Mucosa of descending colon (tissue), 3 donors: ENCODE results near the gene INPP5A. TPM values are rescaled to one million over a fixed set of nuclear protein-coding genes. Genes with fewer than 3 reads are reported as not detected.

Source experiments
- ATAC-seq: fragments of 200-7000 bp; cut with Tn5 transposase; one replicate; pipeline ENCODE4 v1.9.1; 2020; ENCODE audit warnings: mild to moderate bottlenecking, moderate library complexity
- DNase-seq, 3 donors: peaks; one replicate each; pipeline ENCODE4 v3.0.0-alpha.2; 2020
- H3K36me3 ChIP-seq: fragments of 200-600 bp; one replicate; pipeline ENCODE4 v1.8.0; 2021; ENCODE audit warnings: low read depth, mild to moderate bottlenecking
- H3K4me1 ChIP-seq: fragments of 200-600 bp; one replicate; pipeline ENCODE4 v1.8.0; 2021; ENCODE audit warnings: low read depth, mild to moderate bottlenecking
- H3K4me3 ChIP-seq: fragments of 200-600 bp; one replicate; pipeline ENCODE4 v1.8.0; 2021; ENCODE audit warnings: mild to moderate bottlenecking
- H3K9me3 ChIP-seq: fragments of 200-600 bp; one replicate; pipeline ENCODE4 v1.8.0; 2021; ENCODE audit warnings: mild to moderate bottlenecking
- intact Hi-C, 2 donors: fragments of 100-400 bp; cut with DNase I in 1 of 2; cut with micrococcal nuclease in 1 of 2; formaldehyde crosslinking; loops; one replicate each; pipeline versions ENCODE4 v1.11.0 to v1.11.1; 2022; cut with DNase I, micrococcal nuclease
- total RNA-seq, 3 donors: library from RNA; stranded (reverse); fragmentation: NEBNext Ultra II Directional in 2 of 3; extraction: Animal tissue kit (Norgen Biotek cat#: 25700) in 2 of 3; gene quantifications; one replicate each; pipeline versions ENCODE4 v1.2.1 to v1.2.4, GENCODE V29; 2021 to 2023
- TF ChIP-seq, protein P1 (sequence below): fragments of 200-600 bp; IDR thresholded peaks from one replicate; pipeline ENCODE4 v1.8.0; 2022; ENCODE audit warnings: antibody characterized with exemption, mild to moderate bottlenecking
- donor health status: DM: no; HTN: no; CAD: no; lungs with moderate emphysema.
- donor health status: DM: no; HTN: no; CAD: no.
- donor health status: DM: no; HTN: yes; CAD: no.

The INPP5A gene
- total RNA-seq, 3 donors from 2014 or later = 31.7 to 92.8 (median 32.0) TPM

DNA sequence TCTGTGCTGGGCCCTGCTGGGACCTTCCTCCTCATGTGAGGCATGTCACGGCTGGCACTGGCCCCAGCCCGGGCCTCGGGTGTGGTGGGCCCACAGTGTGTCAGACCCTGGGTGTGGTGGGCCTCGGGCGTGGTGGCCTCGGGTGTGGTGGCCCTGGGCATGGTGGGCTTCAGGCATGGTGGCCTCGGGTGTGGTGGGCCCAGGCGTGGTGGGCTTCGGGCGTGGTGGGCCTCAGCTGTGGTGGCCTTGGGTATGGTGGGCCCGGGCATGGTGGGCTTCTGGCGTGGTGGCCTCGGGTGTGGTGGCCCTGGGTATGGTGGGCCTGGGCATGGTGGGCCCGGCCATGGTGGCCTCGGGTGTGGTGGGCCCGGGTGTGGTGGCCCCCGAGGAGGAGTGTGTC lies 207.9 kb downstream of the INPP5A start:
- no peaks in the 10 kb centered on the region for H3K9me3 ChIP-seq
- intact Hi-C loops = no loop called here
- DNase-seq (no peak), ATAC-seq (no peak)
- no peaks in the 10 kb centered on the region for H3K4me1 ChIP-seq
- no peak overlapping the region for H3K4me3 ChIP-seq
- H3K36me3 ChIP-seq = no peaks in the 10 kb centered on the region
- TF ChIP-seq, protein P1, sequence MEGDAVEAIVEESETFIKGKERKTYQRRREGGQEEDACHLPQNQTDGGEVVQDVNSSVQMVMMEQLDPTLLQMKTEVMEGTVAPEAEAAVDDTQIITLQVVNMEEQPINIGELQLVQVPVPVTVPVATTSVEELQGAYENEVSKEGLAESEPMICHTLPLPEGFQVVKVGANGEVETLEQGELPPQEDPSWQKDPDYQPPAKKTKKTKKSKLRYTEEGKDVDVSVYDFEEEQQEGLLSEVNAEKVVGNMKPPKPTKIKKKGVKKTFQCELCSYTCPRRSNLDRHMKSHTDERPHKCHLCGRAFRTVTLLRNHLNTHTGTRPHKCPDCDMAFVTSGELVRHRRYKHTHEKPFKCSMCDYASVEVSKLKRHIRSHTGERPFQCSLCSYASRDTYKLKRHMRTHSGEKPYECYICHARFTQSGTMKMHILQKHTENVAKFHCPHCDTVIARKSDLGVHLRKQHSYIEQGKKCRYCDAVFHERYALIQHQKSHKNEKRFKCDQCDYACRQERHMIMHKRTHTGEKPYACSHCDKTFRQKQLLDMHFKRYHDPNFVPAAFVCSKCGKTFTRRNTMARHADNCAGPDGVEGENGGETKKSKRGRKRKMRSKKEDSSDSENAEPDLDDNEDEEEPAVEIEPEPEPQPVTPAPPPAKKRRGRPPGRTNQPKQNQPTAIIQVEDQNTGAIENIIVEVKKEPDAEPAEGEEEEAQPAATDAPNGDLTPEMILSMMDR = no peak

DNA sequence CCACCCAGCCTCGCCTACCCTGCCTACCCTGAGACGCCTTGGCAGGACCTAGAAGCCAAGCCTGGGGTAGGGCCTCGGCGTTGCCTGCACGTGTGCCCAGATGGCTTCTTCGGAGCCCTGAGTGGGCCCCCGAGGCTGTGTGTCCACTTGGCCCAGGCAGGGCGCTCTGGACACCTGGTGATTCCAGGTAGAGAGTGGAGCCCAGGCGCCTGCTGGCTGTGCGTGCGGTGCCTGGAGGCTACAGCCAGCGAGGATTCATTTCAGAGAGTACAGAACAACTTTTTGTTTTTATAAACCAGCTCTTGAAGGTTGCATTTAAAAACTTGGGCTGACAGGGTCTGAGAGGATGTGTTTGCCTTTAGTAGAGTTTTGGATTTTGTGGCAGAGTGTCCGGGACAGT lies 208.4 kb downstream of the INPP5A start:
- TF ChIP-seq, protein P1 = no peak
- ATAC-seq (no peak), DNase-seq (no peak)
- Histone ChIP-seq H3K4me3 (no peak overlapping the region), H3K36me3 (no peaks in the 10 kb centered on the region), H3K4me1 (no peaks in the 10 kb centered on the region), H3K9me3 (no peaks in the 10 kb centered on the region)
- intact Hi-C loops = no loop called here

DNA sequence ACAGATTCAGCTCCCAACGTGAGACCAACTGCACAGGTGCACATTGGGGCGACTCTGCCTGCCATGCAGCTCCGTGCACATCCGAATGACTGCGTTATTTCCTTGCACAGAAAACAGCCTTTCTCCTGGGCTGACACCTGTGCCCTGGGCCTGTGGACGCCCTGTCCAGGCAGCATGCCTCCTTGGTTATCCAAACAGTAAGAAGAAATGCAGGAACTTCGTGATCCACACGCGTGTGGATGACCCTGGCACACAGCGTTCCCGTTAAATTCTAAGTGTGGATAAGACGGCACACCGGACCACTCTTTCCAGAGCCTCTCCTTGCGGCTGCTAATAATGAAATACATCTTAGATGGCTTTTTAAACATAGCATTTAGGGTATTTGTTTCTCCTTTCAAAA lies 208.8 kb downstream of the INPP5A start:
- Histone ChIP-seq H3K4me1 (no peaks in the 10 kb centered on the region), H3K36me3 (no peaks in the 10 kb centered on the region), H3K9me3 (no peaks in the 10 kb centered on the region), H3K4me3 (no peak overlapping the region)
- intact Hi-C loops = no loop called here
- DNase-seq (no peak), ATAC-seq (no peak)
- TF ChIP-seq, protein P1 = no peak

DNA sequence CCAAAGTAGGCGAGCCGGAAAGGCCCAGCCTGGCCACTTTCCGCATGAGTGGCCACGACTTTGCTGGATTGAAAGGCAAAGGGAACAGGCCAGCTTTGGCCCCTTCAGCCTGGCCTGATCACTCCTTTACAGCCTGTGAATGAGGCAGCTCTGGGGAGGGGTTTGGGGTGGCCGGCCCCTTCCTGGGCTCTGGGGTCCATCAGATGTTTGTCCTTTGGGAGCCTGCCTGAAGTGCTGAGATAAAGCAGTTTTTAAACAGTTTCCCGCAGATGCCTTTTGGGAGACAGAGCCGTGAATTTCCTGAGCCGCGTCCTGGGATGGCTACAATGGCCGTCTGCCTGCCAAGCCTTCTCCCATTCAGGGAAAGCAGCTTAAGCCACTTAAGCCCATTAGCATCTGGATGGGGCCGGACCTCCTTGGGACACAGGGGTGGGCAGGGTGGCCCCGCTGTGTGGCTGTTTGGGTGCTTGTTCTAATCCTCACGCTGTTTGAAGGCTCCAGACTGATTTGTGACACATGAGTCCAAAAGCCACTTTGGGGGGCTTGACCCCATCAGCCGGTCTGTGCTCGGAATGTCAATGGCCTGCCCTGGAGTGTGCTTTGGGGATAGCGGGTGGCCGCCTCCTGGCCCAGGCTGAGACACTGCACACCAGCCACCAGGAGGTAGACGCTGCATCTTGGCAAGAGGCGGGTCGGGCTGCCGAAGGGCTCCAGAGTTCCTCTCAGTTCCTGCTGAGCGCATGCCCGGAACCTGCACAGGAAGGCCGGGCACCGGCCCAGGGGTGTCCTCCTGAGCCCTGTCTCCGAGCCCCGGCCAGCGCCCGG lies 209.4 kb downstream of the INPP5A start:
- intact Hi-C loops = no loop called here
- ATAC-seq = no peak
- DNase-seq = no peak
- TF ChIP-seq, protein P1 = no peak
- Histone ChIP-seq H3K4me1 (no peaks in the 10 kb centered on the region), H3K4me3 (no peak overlapping the region), H3K9me3 (no peaks in the 10 kb centered on the region), H3K36me3 (no peaks in the 10 kb centered on the region)

DNA sequence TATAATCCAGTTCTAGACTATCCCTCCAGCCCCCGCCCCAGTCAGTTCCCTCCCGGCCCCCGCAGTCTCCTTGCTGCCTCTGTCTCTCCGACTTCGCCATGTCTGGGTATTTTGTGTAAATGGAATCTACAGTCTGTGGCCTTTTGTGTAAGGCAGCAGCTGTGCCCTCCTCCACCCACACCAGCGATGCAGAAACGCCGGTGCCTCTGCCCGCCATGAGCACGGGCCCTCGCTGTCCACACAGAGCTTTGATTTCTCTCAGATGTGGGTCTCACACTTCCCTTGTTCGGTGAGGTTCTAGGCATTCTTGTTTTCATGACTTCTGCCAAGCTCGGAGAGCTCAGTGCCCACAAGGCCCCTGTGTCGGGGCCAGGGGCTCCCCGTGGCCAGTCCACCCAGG lies 210.5 kb downstream of the INPP5A start:
- H3K4me3 ChIP-seq = no peak overlapping the region
- H3K9me3 ChIP-seq = no peaks in the 10 kb centered on the region
- H3K4me1 ChIP-seq = peaks cover 4% of the 10 kb centered on the region
- no peaks in the 10 kb centered on the region for H3K36me3 ChIP-seq
- intact Hi-C loops = no loop called here
- DNase-seq = no peak
- no peak for ATAC-seq
- TF ChIP-seq, protein P1 = no peak
